ENCODE data around the gene CREB5. TPM values are rescaled to one million over a fixed set of nuclear protein-coding genes. Genes with fewer than 3 reads are reported as not detected.

CREB5 gene
- total RNA-seq, 5 donors from 2014 or later (not counting 1 experiment from before 2014, with no cell fraction given) = 0.03 to 0.58 (median 0.23) TPM

DNA sequence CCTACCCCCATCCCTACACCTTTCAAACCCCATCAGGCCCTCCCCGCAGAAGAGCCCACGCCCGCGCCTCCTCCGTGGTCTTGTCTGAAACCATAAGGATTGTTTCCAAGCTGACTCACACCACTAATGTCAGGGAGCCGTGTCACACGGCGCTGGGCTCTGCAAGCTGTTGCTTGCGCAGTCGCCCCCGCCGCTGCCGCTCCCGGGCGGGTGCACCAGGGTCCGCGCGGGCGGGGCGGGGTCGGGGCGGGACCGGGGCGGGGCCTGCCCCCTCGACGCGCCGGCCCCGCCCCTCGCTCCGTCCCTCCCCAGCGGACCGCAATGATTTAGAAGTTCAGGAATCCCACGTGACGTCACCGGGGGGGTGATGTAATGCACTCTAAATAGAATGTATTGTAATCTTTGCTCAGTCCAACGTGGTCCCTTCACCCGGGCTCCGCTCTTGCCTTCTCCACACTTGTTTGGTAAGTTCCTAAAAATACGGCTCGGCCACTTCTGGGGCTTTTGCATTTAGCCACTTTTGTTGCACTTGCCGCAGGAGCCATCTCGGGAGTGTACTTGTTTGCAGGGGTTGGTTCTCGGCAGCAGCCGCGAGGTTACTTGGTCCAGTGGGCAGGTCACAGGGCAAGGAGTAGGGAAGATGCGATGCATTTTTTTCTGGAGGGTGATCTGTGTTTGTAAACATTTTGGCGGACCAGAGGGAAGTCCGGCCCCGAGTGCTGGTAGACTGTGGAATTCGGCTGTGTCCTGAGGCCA is 3.2 kb upstream of the CREB5 start:
- H3K27ac Mint-ChIP-seq = peak overlapping the region in 1 of 2 donors; percentile 50
- ATAC-seq (replicated peaks in 1 of 4) = peak in 3 of 4 experiments; percentile 28 to 69 (median 45)
- ChIA-PET CTCF (interaction anchor here in 1 of 2 donors (0.6 kb wide), 1 partner anchor 777 kb away, joined by 6 read pairs; no protein-coding TSS in a partner anchor), POLR2A (no interaction called here)
- DNase-seq = peak in 24 of 35 experiments; percentile 5 to 52 (median 24)
- peaks cover 7 to 23% of the 10 kb centered on the region in 2 experiments for H3K4me1 ChIP-seq (ENCODE audit: control insufficient read depth in 1 of 2, extremely low read depth in 1 of 2, insufficient read depth in 2 of 2, low read length in 2 of 2)
- peak overlapping the region; percentile 76 to 87 (median 78) for H3K4me3 Mint-ChIP-seq
- 3% methylated on average over 33 of the region's 51 CpGs for WGBS (ENCODE audit: insufficient coverage)
- H3K36me3 ChIP-seq (ENCODE audit: control insufficient read depth in 2 of 2, extremely low read depth in 1 of 2, insufficient read depth in 1 of 2, low read length in 1 of 2) = no peaks in the 10 kb centered on the region
- H3K36me3 Mint-ChIP-seq = no peaks in the 10 kb centered on the region
- no peak overlapping the region for H3K27ac ChIP-seq (ENCODE audit: low read length)
- no peaks in the 10 kb centered on the region for H3K9me3 Mint-ChIP-seq
- no peaks in the 10 kb centered on the region for H3K9me3 ChIP-seq
- peaks cover 64 to 74% of the 10 kb centered on the region in 2 donors for H3K27me3 Mint-ChIP-seq
- peaks cover 20 to 27% (median 23%) of the 10 kb centered on the region in 3 donors for H3K4me1 Mint-ChIP-seq
- peaks cover 17 to 31% of the 10 kb centered on the region in 2 experiments for H3K27me3 ChIP-seq (replicated peaks in 1 of 2; ENCODE audit: control insufficient read depth in 2 of 2, extremely low read depth in 1 of 2, insufficient read depth in 2 of 2, low read length in 1 of 2)
- peak overlapping the region; percentile 23 to 80 for H3K4me3 ChIP-seq (ENCODE audit: control insufficient read depth in 1 of 2, extremely low read depth in 1 of 2, low read length in 1 of 2)

DNA sequence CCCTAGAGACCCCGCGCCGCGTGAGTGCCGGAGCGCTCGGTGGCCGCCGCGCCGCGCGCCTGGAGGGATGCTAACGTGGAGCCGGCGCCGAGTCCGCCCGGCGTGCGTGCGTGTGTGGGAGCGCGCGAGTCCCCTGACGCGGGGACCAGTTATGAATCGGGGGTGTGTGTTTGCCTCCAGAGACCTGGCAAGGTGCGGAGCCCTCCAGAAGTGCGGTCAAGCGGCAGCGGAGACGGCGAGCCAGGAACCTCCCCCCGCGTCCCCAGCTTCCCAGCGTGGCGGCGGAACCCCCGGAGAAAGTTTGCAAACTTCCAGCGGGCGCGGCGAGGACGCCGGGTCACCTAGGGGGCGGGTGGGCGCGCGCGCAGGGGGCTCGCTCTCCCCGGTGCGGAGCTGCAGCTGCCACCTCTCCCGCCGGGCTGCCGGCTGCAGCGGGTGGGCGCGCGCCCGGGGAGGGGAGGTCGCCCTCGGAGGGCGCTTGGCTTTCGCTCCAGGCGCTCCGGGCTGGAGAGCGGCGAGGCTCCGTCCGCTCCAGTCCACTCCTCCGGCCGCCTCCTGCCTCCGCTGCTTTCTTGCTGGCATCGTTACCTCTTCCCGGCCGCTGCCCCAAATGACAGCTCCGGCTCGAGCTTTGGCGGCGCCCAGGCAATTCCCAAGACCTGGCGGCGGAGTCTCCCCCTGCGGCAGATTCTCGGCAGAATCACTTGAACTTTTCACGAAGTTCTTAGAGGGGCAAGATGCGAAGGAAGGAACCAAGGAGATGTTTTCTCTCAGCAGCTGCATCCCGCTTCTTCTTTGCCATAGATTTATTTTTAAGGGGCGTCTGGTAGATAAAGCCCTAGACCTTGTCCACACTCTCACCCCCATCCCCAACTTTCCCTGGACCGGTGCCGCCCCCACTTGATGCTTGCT is 2.3 kb upstream of the CREB5 start:
- Mint-ChIP-seq H3K4me3 (peak overlapping the region; percentile 76 to 87 (median 78)), H3K27me3 (peaks cover 65 to 75% of the 10 kb centered on the region in 2 donors), H3K27ac (no peak overlapping the region), H3K9me3 (no peaks in the 10 kb centered on the region), H3K4me1 (peaks cover 20 to 27% (median 23%) of the 10 kb centered on the region in 3 donors), H3K36me3 (no peaks in the 10 kb centered on the region)
- DNase-seq (no peak), ATAC-seq (replicated peaks in 1 of 4) (peak in 3 of 4 experiments; percentile 22 to 31 (median 22))
- Histone ChIP-seq H3K4me3 (ENCODE audit: control insufficient read depth in 1 of 2, extremely low read depth in 1 of 2, low read length in 1 of 2) (peak overlapping the region; percentile 23 to 80), H3K36me3 (ENCODE audit: control insufficient read depth in 2 of 2, extremely low read depth in 1 of 2, insufficient read depth in 1 of 2, low read length in 1 of 2) (no peaks in the 10 kb centered on the region), H3K27me3 (replicated peaks in 1 of 2; ENCODE audit: control insufficient read depth in 2 of 2, extremely low read depth in 1 of 2, insufficient read depth in 2 of 2, low read length in 1 of 2) (peaks cover 17 to 31% of the 10 kb centered on the region in 2 experiments), H3K9me3 (no peaks in the 10 kb centered on the region), H3K27ac (ENCODE audit: low read length) (no peak overlapping the region), H3K4me1 (ENCODE audit: control insufficient read depth in 1 of 2, extremely low read depth in 1 of 2, insufficient read depth in 2 of 2, low read length in 2 of 2) (peaks cover 7 to 23% of the 10 kb centered on the region in 2 experiments)
- ChIA-PET POLR2A (no interaction called here), CTCF (interaction anchor here in 1 of 2 donors (0.6 kb wide), 1 partner anchor 778 kb away, joined by 6 read pairs; no protein-coding TSS in a partner anchor)
- WGBS (ENCODE audit: insufficient coverage) = 4% methylated on average over 86 of the region's 92 CpGs

DNA sequence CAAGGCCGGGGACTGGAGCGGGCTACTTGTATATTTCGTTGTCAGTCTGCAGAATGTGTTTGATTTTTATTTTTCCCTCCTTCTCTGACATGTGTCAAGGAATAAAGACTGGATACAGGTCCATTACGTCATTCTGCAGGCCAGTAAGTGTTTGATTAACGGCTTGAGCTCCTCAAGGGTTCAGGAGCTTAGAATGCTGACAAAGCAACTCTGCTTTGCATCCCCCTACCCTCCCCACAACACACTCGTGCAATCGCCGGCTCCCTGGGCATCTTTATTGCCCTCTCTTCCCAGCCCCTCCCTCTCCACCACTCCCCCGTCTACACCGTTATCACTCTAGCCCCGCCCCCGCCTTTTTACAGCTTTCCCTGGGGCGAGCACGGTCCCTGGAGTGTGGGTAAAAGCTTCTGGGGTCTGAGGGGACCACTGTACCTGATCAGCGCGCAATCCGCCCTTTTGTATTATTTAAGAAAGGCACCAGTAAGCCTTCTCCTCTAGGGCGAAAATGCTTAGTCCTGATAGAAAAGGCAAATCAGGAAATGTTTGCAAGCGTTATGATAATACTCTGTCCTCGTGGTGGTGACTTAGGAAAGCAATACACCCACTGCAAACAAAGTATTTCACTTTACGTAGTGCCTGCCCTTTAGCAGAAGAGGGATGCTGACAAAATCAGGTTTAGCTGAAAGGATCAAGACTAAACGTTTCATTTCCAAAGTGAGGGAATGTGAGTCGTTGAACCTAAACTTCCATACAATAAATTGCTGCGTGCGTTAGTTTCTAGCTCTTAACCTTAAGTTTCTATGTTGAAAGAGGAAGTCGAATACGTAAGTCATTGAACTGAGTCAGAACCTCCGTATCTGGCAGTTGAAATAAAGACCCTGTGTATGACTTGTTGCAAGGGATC is 1.4 kb upstream of the CREB5 start:
- Histone ChIP-seq H3K27me3 (replicated peaks in 1 of 2; ENCODE audit: control insufficient read depth in 2 of 2, extremely low read depth in 1 of 2, insufficient read depth in 2 of 2, low read length in 1 of 2) (peaks cover 17 to 31% of the 10 kb centered on the region in 2 experiments), H3K36me3 (ENCODE audit: control insufficient read depth in 2 of 2, extremely low read depth in 1 of 2, insufficient read depth in 1 of 2, low read length in 1 of 2) (no peaks in the 10 kb centered on the region), H3K9me3 (no peaks in the 10 kb centered on the region), H3K27ac (ENCODE audit: low read length) (no peak overlapping the region), H3K4me1 (ENCODE audit: control insufficient read depth in 1 of 2, extremely low read depth in 1 of 2, insufficient read depth in 2 of 2, low read length in 2 of 2) (peaks cover 7 to 23% of the 10 kb centered on the region in 2 experiments), H3K4me3 (ENCODE audit: control insufficient read depth in 1 of 2, extremely low read depth in 1 of 2, low read length in 1 of 2) (peak overlapping the region; percentile 12 to 63)
- Mint-ChIP-seq H3K9me3 (no peaks in the 10 kb centered on the region), H3K36me3 (no peaks in the 10 kb centered on the region), H3K4me3 (peak overlapping the region; percentile 62 to 87 (median 66)), H3K27me3 (peaks cover 67 to 77% of the 10 kb centered on the region in 2 donors), H3K27ac (no peak overlapping the region), H3K4me1 (peaks cover 20 to 27% (median 23%) of the 10 kb centered on the region in 3 donors)
- POLR2A ChIA-PET = no interaction called here
- ATAC-seq (replicated peaks in 1 of 4) = peak in 1 of 4 experiments; percentile 42
- CTCF ChIA-PET = interaction anchor here in 1 of 2 donors (0.6 to 0.7 kb wide), 2 partner anchors 333 to 887 kb away, joined by 4 to 10 read pairs; no protein-coding TSS in a partner anchor
- DNase-seq = peak in 1 of 35 experiments; percentile 6
- 0% methylated on average over 4 of the region's 28 CpGs for WGBS (ENCODE audit: insufficient coverage)

DNA sequence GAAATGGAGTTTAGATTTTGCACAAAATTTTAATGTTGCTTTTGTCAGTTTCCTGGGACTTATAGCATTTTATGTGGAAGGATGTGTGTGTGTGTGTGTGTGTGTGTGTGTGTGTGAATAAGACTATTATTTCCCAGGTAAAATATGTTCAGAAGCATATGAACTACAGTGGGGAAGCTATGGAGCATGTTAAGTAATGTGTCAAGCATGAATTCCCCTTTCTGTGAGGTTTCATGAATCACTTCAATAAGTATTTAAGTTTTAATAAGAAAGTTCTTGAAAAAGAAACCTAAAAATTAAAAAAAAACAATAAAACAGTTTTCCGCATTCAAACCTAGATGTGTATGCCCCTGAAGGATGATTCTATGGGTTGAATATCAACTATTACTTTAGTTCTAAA is 693 bp downstream of the CREB5 start:
- Mint-ChIP-seq H3K36me3 (no peaks in the 10 kb centered on the region), H3K4me3 (no peak overlapping the region), H3K27ac (peak overlapping the region in 1 of 2 donors; percentile 2), H3K27me3 (peaks cover 69% of the 10 kb centered on the region in 2 donors), H3K9me3 (no peaks in the 10 kb centered on the region), H3K4me1 (peaks cover 20 to 27% (median 23%) of the 10 kb centered on the region in 3 donors)
- peaks cover 14 to 31% of the 10 kb centered on the region in 2 experiments for H3K27me3 ChIP-seq (replicated peaks in 1 of 2; ENCODE audit: control insufficient read depth in 2 of 2, extremely low read depth in 1 of 2, insufficient read depth in 2 of 2, low read length in 1 of 2)
- ChIA-PET POLR2A (no interaction called here), CTCF (no interaction called here)
- ATAC-seq (replicated peaks in 1 of 4) (no peak), DNase-seq (no peak)
- H3K36me3 ChIP-seq (ENCODE audit: control insufficient read depth in 2 of 2, extremely low read depth in 1 of 2, insufficient read depth in 1 of 2, low read length in 1 of 2) = no peaks in the 10 kb centered on the region
- no peaks in the 10 kb centered on the region for H3K9me3 ChIP-seq
- no peak overlapping the region for H3K4me3 ChIP-seq (ENCODE audit: control insufficient read depth in 1 of 2, extremely low read depth in 1 of 2, low read length in 1 of 2)
- WGBS (ENCODE audit: insufficient coverage) = no CpG with 5 or more reads among the region's 1 CpG
- H3K27ac ChIP-seq (ENCODE audit: low read length) = no peak overlapping the region
- H3K4me1 ChIP-seq (ENCODE audit: control insufficient read depth in 1 of 2, extremely low read depth in 1 of 2, insufficient read depth in 2 of 2, low read length in 2 of 2) = peaks cover 7 to 23% of the 10 kb centered on the region in 2 experiments

DNA sequence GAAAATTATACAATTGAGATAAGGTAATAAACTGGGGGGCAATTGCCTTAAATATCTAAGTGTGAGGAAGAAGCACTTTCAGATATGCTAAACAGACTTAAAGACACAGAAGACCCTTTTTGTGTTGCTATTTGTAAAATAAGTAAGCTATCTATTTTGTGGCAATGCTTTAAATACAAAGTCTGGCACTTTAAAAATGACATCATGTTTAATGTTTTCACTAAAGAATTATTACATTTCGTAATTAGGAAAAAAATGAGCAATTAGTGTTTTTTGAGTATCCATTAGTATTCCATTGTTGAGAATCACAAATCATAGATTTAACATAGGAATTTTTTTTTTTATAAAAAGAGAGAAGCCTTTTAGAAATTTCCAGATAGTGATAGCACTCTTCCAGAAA is 2.1 kb downstream of the CREB5 start:
- peaks cover 16 to 19% (median 16%) of the 10 kb centered on the region in 3 donors for H3K4me1 Mint-ChIP-seq
- CTCF ChIA-PET = interaction anchor here in 1 of 2 donors (0.6 kb wide), 1 partner anchor 25 kb away, joined by 3 read pairs; no protein-coding TSS in a partner anchor
- no peaks in the 10 kb centered on the region for H3K36me3 Mint-ChIP-seq
- ATAC-seq (replicated peaks in 1 of 4) (no peak), DNase-seq (no peak)
- Histone ChIP-seq H3K36me3 (ENCODE audit: control insufficient read depth in 2 of 2, extremely low read depth in 1 of 2, insufficient read depth in 1 of 2, low read length in 1 of 2) (no peaks in the 10 kb centered on the region), H3K9me3 (no peaks in the 10 kb centered on the region), H3K4me1 (ENCODE audit: control insufficient read depth in 1 of 2, extremely low read depth in 1 of 2, insufficient read depth in 2 of 2, low read length in 2 of 2) (peaks cover 7 to 16% of the 10 kb centered on the region in 2 experiments), H3K27me3 (replicated peaks in 1 of 2; ENCODE audit: control insufficient read depth in 2 of 2, extremely low read depth in 1 of 2, insufficient read depth in 2 of 2, low read length in 1 of 2) (peaks cover 14 to 17% of the 10 kb centered on the region in 2 experiments), H3K4me3 (ENCODE audit: control insufficient read depth in 1 of 2, extremely low read depth in 1 of 2, low read length in 1 of 2) (no peak overlapping the region), H3K27ac (ENCODE audit: low read length) (no peak overlapping the region)
- peaks cover 56 to 63% of the 10 kb centered on the region in 2 donors for H3K27me3 Mint-ChIP-seq
- H3K27ac Mint-ChIP-seq = no peak overlapping the region
- WGBS (ENCODE audit: insufficient coverage) = no CpG with 5 or more reads among the region's 1 CpG
- H3K9me3 Mint-ChIP-seq = no peaks in the 10 kb centered on the region
- no peak overlapping the region for H3K4me3 Mint-ChIP-seq
- POLR2A ChIA-PET = no interaction called here

Data from T-cell (primary cell).